VCaP (cell line): ENCODE measurements around the gene C2orf76.
A peak's percentile ranks its signal among the peaks of the same experiment; 100 is the strongest.
"Not testable (repeated sequence)": the region's sequence is repeated elsewhere in the genome, so short reads cannot be mapped to it uniquely, and the experiment has no call there.

ENCODE experiments used
- H3K27ac ChIP-seq: fragments of 450-650 bp; 2 replicates; pipeline ENCODE4 v1.5.1; 2017
- CTCF ChIP-seq: fragments of 450-650 bp; conservative IDR thresholded peaks from 2 replicates; pipeline ENCODE4 v1.5.1; 2017; ENCODE audit warnings: mild to moderate bottlenecking, moderate library complexity

C2orf76 gene

GRCh38 chr2:119282996-119283511, 83.6 kb downstream of the C2orf76 start:
- peak overlapping the region; percentile 72 for H3K27ac ChIP-seq
- TF ChIP-seq CTCF: no peak

GRCh38 chr2:119282146-119282995, 84.3 kb downstream of the C2orf76 start:
- no peak for TF ChIP-seq CTCF
- H3K27ac ChIP-seq: peak overlapping the region; percentile 72; the same call in 1 of the 2 replicates

- TF ChIP-seq CTCF: no peak
- no peak overlapping the region for H3K27ac ChIP-seq
Observed at GRCh38 chr2:119280680-119281079, 86.0 kb downstream of the C2orf76 start.

- TF ChIP-seq CTCF: no peak
- H3K27ac ChIP-seq: no peak overlapping the region
Observed at GRCh38 chr2:119279666-119280065, 87.0 kb downstream of the C2orf76 start.

GRCh38 chr2:119278946-119279345, 87.7 kb downstream of the C2orf76 start:
- no peak overlapping the region for H3K27ac ChIP-seq
- TF ChIP-seq CTCF: no peak

GRCh38 chr2:119278385-119278784, 88.2 kb downstream of the C2orf76 start:
- not testable (repeated sequence) for H3K27ac ChIP-seq

- TF ChIP-seq CTCF: no peak
- no peak overlapping the region for H3K27ac ChIP-seq
Observed at GRCh38 chr2:119276864-119277263, 89.8 kb downstream of the C2orf76 start.

GRCh38 chr2:119267604-119268003, 99.0 kb downstream of the C2orf76 start:
- TF ChIP-seq CTCF: no peak
- H3K27ac ChIP-seq: no peak overlapping the region
